OCI-LY7 (cell line): Measurements from ENCODE around the gene LAMA2.

Experiments
- EZH2phosphoT487 ChIP-seq: fragments of 200-600 bp; sonication (generic); IDR thresholded peaks from 2 replicates; pipeline ENCODE4 v1.6.1; 2018; ENCODE audit warnings: low read depth, borderline replicate concordance, mild to moderate bottlenecking, mixed run types, antibody characterized with exemption, low read length, moderate library complexity, mixed read lengths
- TF ChIP-seq, protein P1 (sequence below): fragments of 200-600 bp; sonication (generic); conservative IDR thresholded peaks from 2 replicates; pipeline ENCODE4 v1.5.1; 2014; ENCODE audit warnings: mild to moderate bottlenecking, antibody characterized with exemption, low read length, moderate library complexity, mixed read lengths

DNA sequence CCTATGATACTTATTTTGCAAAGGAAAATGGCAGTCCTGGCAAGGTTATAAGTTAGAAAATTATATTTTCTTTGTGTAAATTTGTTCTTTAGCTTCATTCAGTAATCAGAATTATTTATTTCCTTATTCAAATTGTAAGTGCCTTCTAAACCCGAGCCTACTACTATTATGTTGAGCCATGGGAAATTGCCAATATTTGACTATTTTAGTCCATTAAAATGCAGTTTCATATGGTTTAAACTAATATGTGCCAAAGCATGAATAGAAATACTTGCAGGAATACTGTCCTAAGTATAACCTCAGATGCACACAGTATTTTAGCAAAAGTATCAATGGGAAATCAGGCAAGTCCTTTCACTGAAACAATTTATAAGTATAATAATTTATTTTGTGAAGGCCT, 228.4 kb downstream of the LAMA2 start:
- TF ChIP-seq, protein P1, sequence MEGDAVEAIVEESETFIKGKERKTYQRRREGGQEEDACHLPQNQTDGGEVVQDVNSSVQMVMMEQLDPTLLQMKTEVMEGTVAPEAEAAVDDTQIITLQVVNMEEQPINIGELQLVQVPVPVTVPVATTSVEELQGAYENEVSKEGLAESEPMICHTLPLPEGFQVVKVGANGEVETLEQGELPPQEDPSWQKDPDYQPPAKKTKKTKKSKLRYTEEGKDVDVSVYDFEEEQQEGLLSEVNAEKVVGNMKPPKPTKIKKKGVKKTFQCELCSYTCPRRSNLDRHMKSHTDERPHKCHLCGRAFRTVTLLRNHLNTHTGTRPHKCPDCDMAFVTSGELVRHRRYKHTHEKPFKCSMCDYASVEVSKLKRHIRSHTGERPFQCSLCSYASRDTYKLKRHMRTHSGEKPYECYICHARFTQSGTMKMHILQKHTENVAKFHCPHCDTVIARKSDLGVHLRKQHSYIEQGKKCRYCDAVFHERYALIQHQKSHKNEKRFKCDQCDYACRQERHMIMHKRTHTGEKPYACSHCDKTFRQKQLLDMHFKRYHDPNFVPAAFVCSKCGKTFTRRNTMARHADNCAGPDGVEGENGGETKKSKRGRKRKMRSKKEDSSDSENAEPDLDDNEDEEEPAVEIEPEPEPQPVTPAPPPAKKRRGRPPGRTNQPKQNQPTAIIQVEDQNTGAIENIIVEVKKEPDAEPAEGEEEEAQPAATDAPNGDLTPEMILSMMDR, result no peak
- no peak for TF ChIP-seq EZH2phosphoT487
